ENCODE data around the gene TAC4. TPM values are rescaled to one million over a fixed set of nuclear protein-coding genes. Genes with fewer than 3 reads are reported as not detected.

Gene TAC4
- polyA plus RNA-seq, 2 of the 4 experiments (the other 2 are of a cell fraction): not detected

- TF ChIP-seq POLR2A (IDR thresholded peaks at IDR 0.05; ENCODE audit: low read length) (no peak), KDM5A (IDR thresholded peaks at IDR 0.05) (no peak), RAD21 (conservative IDR thresholded peaks at IDR 0.05 in 1 of 2, IDR thresholded peaks at IDR 0.05 in 1 of 2) (no peak), PHF8 (IDR thresholded peaks at IDR 0.05; ENCODE audit: borderline replicate concordance, low read depth) (no peak)
These were observed 14.8 kb downstream of the TAC4 start (continued) for GRCh38 chr17:49832840-49833599.

- no peak for TF ChIP-seq REST (IDR thresholded peaks at IDR 0.05)
- TF ChIP-seq CHD2 (IDR thresholded peaks at IDR 0.05; ENCODE audit: low read length, partially characterized antibody): no peak
- no peak for TF ChIP-seq ZFP36 (IDR thresholded peaks at IDR 0.05; ENCODE audit: borderline replicate concordance, partially characterized antibody)
- TF ChIP-seq EHF (CRISPR knock-in tag; IDR thresholded peaks at IDR 0.05): no peak
- TF ChIP-seq MYC (IDR thresholded peaks at IDR 0.05; ENCODE audit: borderline replicate concordance, low read length): no peak
- TF ChIP-seq MAFK (IDR thresholded peaks at IDR 0.05; ENCODE audit: partially characterized antibody): no peak
- no peak for TF ChIP-seq MAX (IDR thresholded peaks at IDR 0.05)
- TF ChIP-seq RAD21 (conservative IDR thresholded peaks at IDR 0.05 in 1 of 2, IDR thresholded peaks at IDR 0.05 in 1 of 2): no peak
- TF ChIP-seq RFX5 (IDR thresholded peaks at IDR 0.05): no peak
- TF ChIP-seq, protein P1, sequence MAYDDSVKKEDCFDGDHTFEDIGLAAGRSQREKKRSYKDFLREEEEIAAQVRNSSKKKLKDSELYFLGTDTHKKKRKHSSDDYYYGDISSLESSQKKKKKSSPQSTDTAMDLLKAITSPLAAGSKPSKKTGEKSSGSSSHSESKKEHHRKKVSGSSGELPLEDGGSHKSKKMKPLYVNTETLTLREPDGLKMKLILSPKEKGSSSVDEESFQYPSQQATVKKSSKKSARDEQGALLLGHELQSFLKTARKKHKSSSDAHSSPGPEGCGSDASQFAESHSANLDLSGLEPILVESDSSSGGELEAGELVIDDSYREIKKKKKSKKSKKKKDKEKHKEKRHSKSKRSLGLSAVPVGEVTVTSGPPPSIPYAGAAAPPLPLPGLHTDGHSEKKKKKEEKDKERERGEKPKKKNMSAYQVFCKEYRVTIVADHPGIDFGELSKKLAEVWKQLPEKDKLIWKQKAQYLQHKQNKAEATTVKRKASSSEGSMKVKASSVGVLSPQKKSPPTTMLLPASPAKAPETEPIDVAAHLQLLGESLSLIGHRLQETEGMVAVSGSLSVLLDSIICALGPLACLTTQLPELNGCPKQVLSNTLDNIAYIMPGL (CRISPR knock-in tag; IDR thresholded peaks at IDR 0.05; ENCODE audit: borderline replicate concordance): no peak
- no peak for TF ChIP-seq HOXA7 (CRISPR knock-in tag; IDR thresholded peaks at IDR 0.05)
- TF ChIP-seq TP53 (CRISPR knock-in tag; IDR thresholded peaks at IDR 0.05): no peak
These were observed 17.3 kb downstream of the TAC4 start for GRCh38 chr17:49830605-49831004.

GRCh38 chr17:49829026-49829425 lies 18.8 kb downstream of the TAC4 start:
- no peak overlapping the region for H3K4me2 ChIP-seq
- H3K4me3 ChIP-seq: no peak overlapping the region
- ChIA-PET CTCF (interaction anchor here (0.8 to 3.3 kb wide), 3 partner anchors 12 to 167 kb away, joined by 3 to 17 read pairs (median 4); no protein-coding TSS in a partner anchor), POLR2A (no interaction called here)
- H3K4me1 ChIP-seq: peaks cover 21% of the 10 kb centered on the region
- 94% methylated on average over 2 of the region's 2 CpGs for WGBS (ENCODE audit: missing lambda C conversion rate)
- ATAC-seq: no peak
- no peak overlapping the region for H3K27ac ChIP-seq
- no peak for FAIRE-seq
- DNase-seq (ENCODE audit: low read depth in 1 of 2, low spot score in 1 of 2): no peak
- no peaks in the 10 kb centered on the region for H3K9me3 ChIP-seq
- TF ChIP-seq ZFP36 (IDR thresholded peaks at IDR 0.05; ENCODE audit: borderline replicate concordance, partially characterized antibody): no peak
- no peak for TF ChIP-seq SREBF2 (IDR thresholded peaks at IDR 0.05)
- TF ChIP-seq JUNB (IDR thresholded peaks at IDR 0.05): no peak
- TF ChIP-seq RFX5 (IDR thresholded peaks at IDR 0.05): no peak
- TF ChIP-seq ZC3H11A (IDR thresholded peaks at IDR 0.05): no peak
- TF ChIP-seq BHLHE40 (IDR thresholded peaks at IDR 0.05; ENCODE audit: low read depth, low read length): no peak
- TF ChIP-seq RNF2 (IDR thresholded peaks at IDR 0.05; ENCODE audit: borderline replicate concordance, low read depth): no peak
- TF ChIP-seq ESRRA (IDR thresholded peaks at IDR 0.05; ENCODE audit: borderline replicate concordance, low read length): no peak
- no peak for TF ChIP-seq CBX8 (IDR thresholded peaks at IDR 0.05)
- TF ChIP-seq, protein P1 (CRISPR knock-in tag; IDR thresholded peaks at IDR 0.05; ENCODE audit: borderline replicate concordance): no peak
- TF ChIP-seq HEYL (CRISPR knock-in tag; IDR thresholded peaks at IDR 0.05): no peak
- TF ChIP-seq ATOH8 (CRISPR knock-in tag; IDR thresholded peaks at IDR 0.05; ENCODE audit: low read depth): no peak

More at GRCh38 chr17:49830605-49831004, 17.3 kb downstream of the TAC4 start:
- ChIA-PET CTCF (interaction anchor here (0.6 to 3.3 kb wide), 9 partner anchors 9 to 263 kb away, joined by 3 to 17 read pairs (median 4); no protein-coding TSS in a partner anchor), POLR2A (no interaction called here)
- Histone ChIP-seq H3K9me3 (no peaks in the 10 kb centered on the region), H3K4me2 (peak overlapping the region; percentile 17; the same call in 1 of the 3 replicates), H3K27ac (peak overlapping the region in 1 of 2 experiments; percentile 40; a peak in 2 of 6 replicates), H3K4me3 (no peak overlapping the region), H3K4me1 (peaks cover 27% of the 10 kb centered on the region)
- 13% methylated on average over 1 of the region's 1 CpG for WGBS (ENCODE audit: missing lambda C conversion rate)
- FAIRE-seq (no peak), ATAC-seq (peak in 1 of 2 experiments; percentile 9; a peak in 1 of 6 replicates), DNase-seq (ENCODE audit: low read depth in 1 of 2, low spot score in 1 of 2) (no peak)
